Ovary (tissue), 3 donors: ENCODE results near the gene CUL3.

Source experiments
- CTCF ChIP-seq, 3 donors: fragments of 450-650 bp in 2 of 3; fragments of 200-600 bp in 1 of 3; IDR thresholded peaks; one replicate each; pipeline versions ENCODE4 v1.5.1 to v1.8.0; 2016 to 2022; ENCODE audit warnings: antibody characterized with exemption in 3 of 3, mild to moderate bottlenecking in 1 of 3
- EP300 ChIP-seq: sonication (generic); formaldehyde crosslinking; IDR thresholded peaks from one replicate; pipeline ENCODE4 v1.6.1; 2017; ENCODE audit warnings: antibody characterized with exemption
- donor health status: DM: no; HTN: no; CAD: no.

DNA sequence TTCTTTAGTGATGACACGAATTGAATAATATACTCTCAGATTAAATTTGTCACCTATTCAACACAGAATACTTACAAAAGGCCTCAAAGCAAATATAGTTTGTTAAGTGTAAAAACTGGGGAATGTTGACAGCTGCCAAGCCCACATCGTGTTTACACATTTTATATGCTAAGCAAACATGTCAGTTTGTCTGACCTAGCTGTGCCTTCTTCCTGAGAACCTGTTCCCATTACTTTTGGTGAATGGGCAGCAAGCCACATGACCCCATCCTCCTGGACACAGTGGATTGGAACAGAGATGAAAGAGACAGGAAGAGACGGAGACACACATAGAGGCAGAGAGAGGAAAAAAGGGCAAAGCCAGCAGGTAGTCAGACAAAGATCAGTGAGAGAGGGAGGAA, 22.9 kb upstream of the CUL3 start:
- TF ChIP-seq CTCF (IDR thresholded peaks at IDR 0.05) (no peak), EP300 (no peak)
